ENCODE results near the gene PHIP.

- no peak for TF ChIP-seq CTCF (IDR thresholded peaks at IDR 0.05; ENCODE audit: low read depth, low read length, poor library complexity, severe bottlenecking)
- no peak for TF ChIP-seq EZH2phosphoT487 (IDR thresholded peaks at IDR 0.05; ENCODE audit: borderline replicate concordance, low read length)
Measured at GRCh38 chr6:78954740-78955139, 123.3 kb downstream of the PHIP start.
